ENCODE data around the gene WBP1.

- TF ChIP-seq MAZ (IDR thresholded peaks at IDR 0.05; ENCODE audit: borderline replicate concordance, low read depth, low read length): no peak
- no peak for TF ChIP-seq KDM5A (IDR thresholded peaks at IDR 0.05)
- TF ChIP-seq POLR2A (IDR thresholded peaks at IDR 0.05; ENCODE audit: low read length): no peak; the same call in 1 of the 2 replicates
- TF ChIP-seq CTCF (IDR thresholded peaks at IDR 0.05): no peak
- TF ChIP-seq JUN (IDR thresholded peaks at IDR 0.05): no peak
- no peak for TF ChIP-seq PHF8 (IDR thresholded peaks at IDR 0.05; ENCODE audit: borderline replicate concordance, low read depth)
- TF ChIP-seq CBX2 (IDR thresholded peaks at IDR 0.05; ENCODE audit: borderline replicate concordance, low read depth): no peak
- TF ChIP-seq RAD21 (conservative IDR thresholded peaks at IDR 0.05 in 1 of 2, IDR thresholded peaks at IDR 0.05 in 1 of 2): no peak
- no peak for TF ChIP-seq CEBPB (IDR thresholded peaks at IDR 0.05)
- TF ChIP-seq, protein P1, sequence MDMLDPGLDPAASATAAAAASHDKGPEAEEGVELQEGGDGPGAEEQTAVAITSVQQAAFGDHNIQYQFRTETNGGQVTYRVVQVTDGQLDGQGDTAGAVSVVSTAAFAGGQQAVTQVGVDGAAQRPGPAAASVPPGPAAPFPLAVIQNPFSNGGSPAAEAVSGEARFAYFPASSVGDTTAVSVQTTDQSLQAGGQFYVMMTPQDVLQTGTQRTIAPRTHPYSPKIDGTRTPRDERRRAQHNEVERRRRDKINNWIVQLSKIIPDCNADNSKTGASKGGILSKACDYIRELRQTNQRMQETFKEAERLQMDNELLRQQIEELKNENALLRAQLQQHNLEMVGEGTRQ (IDR thresholded peaks at IDR 0.05): no peak
- TF ChIP-seq, protein P2, sequence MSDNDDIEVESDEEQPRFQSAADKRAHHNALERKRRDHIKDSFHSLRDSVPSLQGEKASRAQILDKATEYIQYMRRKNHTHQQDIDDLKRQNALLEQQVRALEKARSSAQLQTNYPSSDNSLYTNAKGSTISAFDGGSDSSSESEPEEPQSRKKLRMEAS (IDR thresholded peaks at IDR 0.05): no peak
- no peak for TF ChIP-seq CHD2 (IDR thresholded peaks at IDR 0.05; ENCODE audit: low read length, partially characterized antibody)
- no peak for TF ChIP-seq MYC (IDR thresholded peaks at IDR 0.05; ENCODE audit: borderline replicate concordance, low read length)
Measured at GRCh38 chr2:74502147-74502719, 44.0 kb downstream of the WBP1 start.
